Calu3 (cell line): ENCODE measurements around the gene CENPN. TPM values are rescaled to one million over a fixed set of nuclear protein-coding genes. Genes with fewer than 3 reads are reported as not detected.

ENCODE experiments used
- BruUV-seq: library from RNA; stranded (reverse); fragments of 400-500 nt; replicated peaks from 2 replicates; lab custom pipeline; 2021; lab: Mats Ljungman, UMichigan
- CTCF ChIA-PET: fragments of 300-600 bp; sonication (Branson Sonifier 250); formaldehyde crosslinking; loops from one replicate; lab custom pipeline; 2022; ENCODE audit warnings: antibody characterized with exemption; lab: Charles Lee
- DNase-seq: peaks from one replicate; pipeline ENCODE4 v3.0.0; 2022
- H3K27ac Mint-ChIP-seq: one replicate; pipeline ENCODE4 v1.8.0; 2022; ENCODE audit warnings: mixed read lengths; ENCODE audit not compliant: unreplicated experiment
- H3K27me3 Mint-ChIP-seq: one replicate; pipeline ENCODE4 v1.8.0; 2022; ENCODE audit warnings: mixed read lengths; ENCODE audit not compliant: unreplicated experiment
- H3K36me3 Mint-ChIP-seq: one replicate; pipeline ENCODE4 v1.8.0; 2022; ENCODE audit warnings: mild to moderate bottlenecking, moderate library complexity, mixed read lengths; ENCODE audit not compliant: insufficient read depth, unreplicated experiment
- H3K4me1 Mint-ChIP-seq: one replicate; pipeline ENCODE4 v1.8.0; 2022; ENCODE audit warnings: mild to moderate bottlenecking, low read depth, mixed read lengths; ENCODE audit not compliant: unreplicated experiment
- H3K4me3 Mint-ChIP-seq: one replicate; pipeline ENCODE4 v1.8.0; 2022; ENCODE audit warnings: mild to moderate bottlenecking, low read depth, moderate library complexity, mixed read lengths; ENCODE audit not compliant: unreplicated experiment
- H3K9me3 Mint-ChIP-seq: one replicate; pipeline ENCODE4 v1.8.0; 2022; ENCODE audit warnings: low read depth, mixed read lengths; ENCODE audit not compliant: unreplicated experiment
- CTCF ChIP-seq: fragments of 200-600 bp; IDR thresholded peaks from one replicate; pipeline ENCODE4 v1.8.0; 2022; ENCODE audit warnings: antibody characterized with exemption; ENCODE audit not compliant: unreplicated experiment
- intact Hi-C: fragments of 100-400 bp; cut with micrococcal nuclease; formaldehyde crosslinking; loops from one replicate; pipeline ENCODE4 v1.10.0; 2022; ENCODE audit not compliant: unreplicated experiment
- total RNA-seq: library from RNA; stranded (reverse); gene quantifications from 2 replicates; pipeline ENCODE4 v1.2.3, GENCODE V29; 2022

The CENPN gene
- total RNA-seq, 1 experiment from 2014 or later, result 81.5 TPM

- Mint-ChIP-seq H3K27ac (no peak overlapping the region), H3K36me3 (peaks cover 11% of the 10 kb centered on the region), H3K4me3 (no peak overlapping the region), H3K9me3 (no peaks in the 10 kb centered on the region), H3K27me3 (no peaks in the 10 kb centered on the region), H3K4me1 (peaks cover 74% of the 10 kb centered on the region)
- no peak for TF ChIP-seq CTCF
- intact Hi-C loops, result no loop called here
- CTCF ChIA-PET, result interaction anchor here (0.6 to 0.8 kb wide), 2 partner anchors 12 to 89 kb away, joined by 3 to 4 read pairs; no protein-coding TSS in a partner anchor
- no TSS peak for BruUV-seq
- no peak for DNase-seq
Observed at GRCh38 chr16:80990978-80991377, 16.0 kb upstream of the CENPN start.

DNA sequence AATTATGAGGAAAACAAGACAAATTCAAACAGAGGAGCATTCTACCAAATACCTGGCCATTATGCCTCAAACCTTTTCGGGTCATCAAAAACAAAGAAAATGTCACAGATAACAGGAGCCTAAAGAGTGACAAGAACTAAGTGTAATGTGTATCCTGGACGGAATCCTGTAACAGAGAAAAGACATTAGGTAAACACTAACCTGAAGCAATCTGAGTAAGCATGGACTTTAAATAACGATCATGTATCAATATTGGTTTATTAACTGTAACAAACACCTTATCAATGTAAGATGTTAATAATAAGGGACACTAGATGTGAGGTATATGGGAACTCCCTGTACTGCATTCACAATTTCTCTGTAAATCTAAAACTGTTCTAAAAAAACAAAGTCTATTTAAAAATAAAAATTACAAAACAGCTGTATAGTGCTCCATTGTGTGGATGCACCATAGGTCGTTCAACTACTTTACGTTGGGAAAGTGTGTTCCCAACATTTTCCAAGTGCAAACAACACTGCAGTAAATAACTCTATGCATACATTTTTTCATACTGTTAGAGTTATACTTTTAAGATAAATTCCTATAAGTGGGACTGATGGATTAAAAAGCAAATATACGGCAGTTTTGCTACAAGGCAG lies 15.1 kb upstream of the CENPN start:
- intact Hi-C loops, result loop anchor here (2.0 kb wide), 1 partner anchor 15 kb away; no protein-coding TSS in a partner anchor
- no peaks in the 10 kb centered on the region for H3K27me3 Mint-ChIP-seq
- DNase-seq, result no peak
- peaks cover 11% of the 10 kb centered on the region for H3K36me3 Mint-ChIP-seq
- CTCF ChIA-PET, result no interaction called here
- no peaks in the 10 kb centered on the region for H3K9me3 Mint-ChIP-seq
- no peak overlapping the region for H3K27ac Mint-ChIP-seq
- no peak for TF ChIP-seq CTCF
- H3K4me1 Mint-ChIP-seq, result peaks cover 68% of the 10 kb centered on the region
- H3K4me3 Mint-ChIP-seq, result no peak overlapping the region
- no TSS peak for BruUV-seq

GRCh38 chr16:80992676-80993293 lies 14.2 kb upstream of the CENPN start:
- H3K36me3 Mint-ChIP-seq, result peaks cover 11% of the 10 kb centered on the region
- H3K4me3 Mint-ChIP-seq, result peak overlapping the region; percentile 48

GRCh38 chr16:80993307-80993706 lies 13.7 kb upstream of the CENPN start:
- CTCF ChIA-PET, result interaction anchor here (0.6 to 2.0 kb wide), 4 partner anchors 11 to 109 kb away, joined by 3 to 7 read pairs (median 4); no protein-coding TSS in a partner anchor
- no TSS peak for BruUV-seq
- intact Hi-C loops, result loop anchor here (2.0 kb wide), 1 partner anchor 17 kb away; no protein-coding TSS in a partner anchor
- peak; percentile 35 for DNase-seq
- Mint-ChIP-seq H3K9me3 (no peaks in the 10 kb centered on the region), H3K27ac (peak overlapping the region; percentile 75), H3K36me3 (peaks cover 11% of the 10 kb centered on the region), H3K4me3 (peak overlapping the region; percentile 48), H3K4me1 (peaks cover 72% of the 10 kb centered on the region), H3K27me3 (no peaks in the 10 kb centered on the region)
- no peak for TF ChIP-seq CTCF

More at GRCh38 chr16:80992676-80993293, 14.2 kb upstream of the CENPN start:
- no peak for DNase-seq
- Mint-ChIP-seq H3K27ac (peak overlapping the region; percentile 75), H3K4me1 (peaks cover 68% of the 10 kb centered on the region), H3K27me3 (no peaks in the 10 kb centered on the region), H3K9me3 (no peaks in the 10 kb centered on the region)
- CTCF ChIA-PET, result interaction anchor here (0.6 to 2.0 kb wide), 4 partner anchors 12 to 78 kb away, joined by 3 to 7 read pairs (median 4); no protein-coding TSS in a partner anchor
- TF ChIP-seq CTCF, result no peak
- no TSS peak for BruUV-seq
- intact Hi-C loops, result loop anchor here (2.0 kb wide), 1 partner anchor 16 kb away; no protein-coding TSS in a partner anchor
